ENCODE measurements around the gene GPR32. TPM values are rescaled to one million over a fixed set of nuclear protein-coding genes. Genes with fewer than 3 reads are reported as not detected.

GPR32 gene
- total and polyA plus RNA-seq, 2 experiments from 2014 or later, result not detected

- H3K36me3 ChIP-seq (ENCODE audit: low read depth), result no peaks in the 10 kb centered on the region
- in situ Hi-C loops (cut with MboI), result no loop called here
- no peaks in the 10 kb centered on the region for H4K20me1 ChIP-seq (ENCODE audit: insufficient read depth)
- peaks cover 17% of the 10 kb centered on the region; the same call in 1 of the 2 replicates for H3K4me1 ChIP-seq (ENCODE audit: insufficient read depth)
- H3K79me2 ChIP-seq (ENCODE audit: insufficient read depth), result peaks cover 23% of the 10 kb centered on the region
- no peaks in the 10 kb centered on the region for H3K9me3 ChIP-seq (ENCODE audit: low read depth)
- peak overlapping the region; percentile 88 for H3K9ac ChIP-seq
- no peaks in the 10 kb centered on the region for H3K9me2 ChIP-seq (ENCODE audit: insufficient read depth)
- H2AFZ ChIP-seq, result peak overlapping the region; percentile 86; the same call in 1 of the 2 replicates
- no peaks in the 10 kb centered on the region for H3K27me3 ChIP-seq (replicated peaks; ENCODE audit: insufficient read depth)
- no peak overlapping the region for H3K27ac ChIP-seq
- H3F3A ChIP-seq (ENCODE audit: insufficient read depth), result peaks cover 6% of the 10 kb centered on the region; the same call in 1 of the 2 replicates
- WGBS, 2 experiments (ENCODE audit: low coverage in 1 of 2, low lambda C conversion rate in 2 of 2, missing lambda C conversion rate in 2 of 2), result 58 to 70% methylated on average over 9 of the region's 9 CpGs
- peak overlapping the region; percentile 81 for H3K4me3 ChIP-seq
- peak overlapping the region; percentile 98 for H3K4me2 ChIP-seq (ENCODE audit: unreplicated experiment)
- no peak for DNase-seq
- TF ChIP-seq EZH2 (IDR thresholded peaks at IDR 0.05; ENCODE audit: insufficient read depth, poor library complexity, severe bottlenecking) (no peak), EZH2phosphoT487 (IDR thresholded peaks at IDR 0.05; ENCODE audit: insufficient read depth, low read depth) (no peak)
These were observed 44.4 kb upstream of the GPR32 start for GRCh38 chr19:50725911-50726230.

GRCh38 chr19:50728084-50728737 is 42.1 kb upstream of the GPR32 start:
- in situ Hi-C loops (cut with MboI), result no loop called here
- Histone ChIP-seq H3K36me3 (ENCODE audit: low read depth) (no peaks in the 10 kb centered on the region), H3K4me2 (ENCODE audit: unreplicated experiment) (peak overlapping the region; percentile 12), H3F3A (ENCODE audit: insufficient read depth) (no peaks in the 10 kb centered on the region), H4K20me1 (ENCODE audit: insufficient read depth) (no peaks in the 10 kb centered on the region), H3K27ac (no peak overlapping the region), H3K4me3 (no peak overlapping the region), H3K9me2 (ENCODE audit: insufficient read depth) (no peaks in the 10 kb centered on the region), H3K27me3 (replicated peaks; ENCODE audit: insufficient read depth) (peaks cover 5% of the 10 kb centered on the region), H3K9me3 (ENCODE audit: low read depth) (no peaks in the 10 kb centered on the region), H3K4me1 (ENCODE audit: insufficient read depth) (peaks cover 5% of the 10 kb centered on the region; the same call in 1 of the 2 replicates), H3K79me2 (ENCODE audit: insufficient read depth) (peaks cover 23% of the 10 kb centered on the region), H2AFZ (no peak overlapping the region), H3K9ac (no peak overlapping the region)
- no peak for TF ChIP-seq EZH2 (IDR thresholded peaks at IDR 0.05; ENCODE audit: insufficient read depth, poor library complexity, severe bottlenecking)
- no peak for TF ChIP-seq EZH2phosphoT487 (IDR thresholded peaks at IDR 0.05; ENCODE audit: insufficient read depth, low read depth)
- 19 to 21% methylated on average over 37 to 39 of the region's 39 CpGs for WGBS, 2 experiments (ENCODE audit: low coverage in 1 of 2, low lambda C conversion rate in 2 of 2, missing lambda C conversion rate in 2 of 2)
- DNase-seq, result peak; percentile 77

GRCh38 chr19:50729894-50730293 is 40.4 kb upstream of the GPR32 start:
- 71 to 73% methylated on average over 5 of the region's 5 CpGs for WGBS, 2 experiments (ENCODE audit: low coverage in 1 of 2, low lambda C conversion rate in 2 of 2, missing lambda C conversion rate in 2 of 2)
- no peaks in the 10 kb centered on the region for H3F3A ChIP-seq (ENCODE audit: insufficient read depth)
- H3K4me1 ChIP-seq (ENCODE audit: insufficient read depth), result peaks cover 5% of the 10 kb centered on the region; the same call in 1 of the 2 replicates
- no peak overlapping the region for H3K27ac ChIP-seq
- no peak overlapping the region for H3K4me3 ChIP-seq
- TF ChIP-seq EZH2phosphoT487 (IDR thresholded peaks at IDR 0.05; ENCODE audit: insufficient read depth, low read depth) (no peak), EZH2 (IDR thresholded peaks at IDR 0.05; ENCODE audit: insufficient read depth, poor library complexity, severe bottlenecking) (no peak)
- H3K4me2 ChIP-seq (ENCODE audit: unreplicated experiment), result no peak overlapping the region
- in situ Hi-C loops (cut with MboI), result no loop called here
- no peaks in the 10 kb centered on the region for H4K20me1 ChIP-seq (ENCODE audit: insufficient read depth)
- H3K79me2 ChIP-seq (ENCODE audit: insufficient read depth), result peaks cover 15% of the 10 kb centered on the region
- H2AFZ ChIP-seq, result no peak overlapping the region
- no peaks in the 10 kb centered on the region for H3K9me3 ChIP-seq (ENCODE audit: low read depth)
- H3K9me2 ChIP-seq (ENCODE audit: insufficient read depth), result no peaks in the 10 kb centered on the region
- no peaks in the 10 kb centered on the region for H3K36me3 ChIP-seq (ENCODE audit: low read depth)
- peaks cover 19% of the 10 kb centered on the region for H3K27me3 ChIP-seq (replicated peaks; ENCODE audit: insufficient read depth)
- no peak overlapping the region for H3K9ac ChIP-seq
- no peak for DNase-seq

- H3K4me1 ChIP-seq (ENCODE audit: insufficient read depth), result no peaks in the 10 kb centered on the region
- no peak overlapping the region for H3K4me2 ChIP-seq (ENCODE audit: unreplicated experiment)
- no peak overlapping the region for H3K27ac ChIP-seq
- no peak for DNase-seq
- peaks cover 60% of the 10 kb centered on the region for H3K27me3 ChIP-seq (replicated peaks; ENCODE audit: insufficient read depth)
- no peaks in the 10 kb centered on the region for H4K20me1 ChIP-seq (ENCODE audit: insufficient read depth)
- no peaks in the 10 kb centered on the region for H3K79me2 ChIP-seq (ENCODE audit: insufficient read depth)
- H3K9me2 ChIP-seq (ENCODE audit: insufficient read depth), result no peaks in the 10 kb centered on the region
- H3K9ac ChIP-seq, result no peak overlapping the region
- WGBS, 2 experiments (ENCODE audit: low coverage in 1 of 2, low lambda C conversion rate in 2 of 2, missing lambda C conversion rate in 2 of 2), result 41 to 43% methylated on average over 7 of the region's 7 CpGs
- H3F3A ChIP-seq (ENCODE audit: insufficient read depth), result no peaks in the 10 kb centered on the region
- no peak for TF ChIP-seq EZH2 (IDR thresholded peaks at IDR 0.05; ENCODE audit: insufficient read depth, poor library complexity, severe bottlenecking)
- no peak overlapping the region for H3K4me3 ChIP-seq
- H3K36me3 ChIP-seq (ENCODE audit: low read depth), result no peaks in the 10 kb centered on the region
- in situ Hi-C loops (cut with MboI), result no loop called here
- no peaks in the 10 kb centered on the region for H3K9me3 ChIP-seq (ENCODE audit: low read depth)
- no peak overlapping the region for H2AFZ ChIP-seq
These were observed 34.4 kb upstream of the GPR32 start for GRCh38 chr19:50735869-50736268.
